HG03439 (cell line): ENCODE measurements around the gene REXO1.

Source experiments
- ATAC-seq: cut with Tn5 transposase; IDR thresholded peaks from one replicate; pipeline ENCODE4 v1.9.1; 2021; ENCODE audit warnings: mild to moderate bottlenecking, moderate library complexity; ENCODE audit not compliant: unreplicated experiment

The REXO1 gene

GRCh38 chr19:1794424-1795172, 53.7 kb downstream of the REXO1 start:
- no peak for ATAC-seq

DNA sequence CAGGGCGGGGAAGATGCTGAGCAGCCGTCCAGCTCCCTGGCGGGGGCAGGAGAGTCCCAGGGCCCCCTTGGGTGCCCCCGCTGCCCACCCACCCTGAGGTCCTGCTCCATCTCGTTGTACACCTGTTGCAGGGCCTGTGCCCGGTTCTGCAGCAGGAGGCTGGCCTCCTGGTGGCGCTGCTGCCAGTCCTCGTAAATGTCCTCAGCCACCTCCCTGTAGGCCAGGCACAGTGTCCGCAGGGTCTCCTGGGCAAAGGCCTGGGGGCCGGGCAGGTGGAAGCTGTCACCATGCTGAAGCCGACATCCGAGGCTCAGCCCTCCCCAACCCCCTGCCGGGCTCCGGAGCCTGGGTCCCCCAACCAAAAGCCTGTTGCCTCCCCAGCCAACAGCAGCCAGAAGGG, 56.4 kb downstream of the REXO1 start:
- ATAC-seq = no peak

GRCh38 chr19:1790054-1790792, 58.1 kb downstream of the REXO1 start:
- no peak for ATAC-seq

DNA sequence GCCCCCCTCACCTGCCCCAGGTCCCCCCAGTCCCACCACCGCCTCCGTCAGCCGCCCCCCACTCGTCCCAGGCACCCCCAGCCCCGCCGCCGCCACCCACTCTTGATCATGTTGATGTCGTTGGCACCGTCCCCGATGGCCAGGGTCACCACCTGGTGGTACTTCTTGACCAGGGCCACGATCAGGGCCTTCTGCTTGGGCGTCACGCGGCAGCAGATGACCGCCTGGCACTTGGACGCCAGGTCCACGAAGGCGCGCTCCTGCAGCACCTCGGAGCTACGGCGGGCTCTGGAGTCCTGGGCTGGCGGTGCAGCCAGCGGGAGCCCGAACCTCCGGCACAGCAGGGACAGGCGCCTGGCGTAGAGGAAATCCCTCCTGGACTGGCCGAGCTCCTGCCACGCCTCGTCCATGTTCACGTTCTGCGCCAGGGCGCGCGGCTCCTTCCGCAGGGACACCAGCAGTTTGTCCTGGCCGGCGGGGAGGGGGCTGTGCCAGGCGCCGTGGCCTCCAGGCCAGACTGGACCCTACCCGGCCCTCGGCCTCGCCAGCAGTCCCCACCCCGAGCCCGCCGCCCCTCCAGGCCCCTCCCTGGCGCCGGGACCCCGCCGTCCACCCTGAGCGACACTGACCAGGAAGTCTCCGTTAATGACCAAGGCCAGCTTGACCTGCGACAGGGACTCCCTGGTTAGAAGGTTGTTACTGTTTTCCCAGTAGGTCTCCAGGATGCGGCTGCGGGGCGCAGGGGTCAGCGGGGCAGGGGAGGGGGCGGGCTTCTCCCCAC, 58.8 kb downstream of the REXO1 start:
- ATAC-seq = no peak

- no peak for ATAC-seq
Observed at GRCh38 chr19:1787116-1787515, 61.2 kb downstream of the REXO1 start.

DNA sequence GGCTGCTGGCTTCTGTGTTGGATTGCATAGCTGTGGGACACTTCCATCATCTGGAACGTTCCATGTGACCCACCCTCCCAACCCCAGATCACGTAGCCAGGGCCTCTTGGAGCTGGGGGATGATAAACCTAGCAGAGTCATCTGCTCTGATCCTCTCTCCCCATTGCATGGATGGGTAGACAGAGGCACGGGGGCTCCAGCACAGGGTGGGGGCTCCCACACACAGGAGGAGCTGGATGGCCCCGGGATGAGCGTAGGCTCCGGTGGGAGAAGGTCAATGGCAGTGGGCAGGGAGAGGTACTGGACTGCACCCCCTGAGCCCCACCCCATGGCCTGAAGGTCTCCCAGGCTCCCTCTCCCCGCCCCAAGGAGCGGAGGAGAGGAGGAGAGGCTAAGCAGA, 61.6 kb downstream of the REXO1 start:
- ATAC-seq = no peak

- ATAC-seq = no peak
Observed at GRCh38 chr19:1785310-1785709, 63.0 kb downstream of the REXO1 start.

GRCh38 chr19:1783874-1784273, 64.4 kb downstream of the REXO1 start:
- no peak for ATAC-seq

DNA sequence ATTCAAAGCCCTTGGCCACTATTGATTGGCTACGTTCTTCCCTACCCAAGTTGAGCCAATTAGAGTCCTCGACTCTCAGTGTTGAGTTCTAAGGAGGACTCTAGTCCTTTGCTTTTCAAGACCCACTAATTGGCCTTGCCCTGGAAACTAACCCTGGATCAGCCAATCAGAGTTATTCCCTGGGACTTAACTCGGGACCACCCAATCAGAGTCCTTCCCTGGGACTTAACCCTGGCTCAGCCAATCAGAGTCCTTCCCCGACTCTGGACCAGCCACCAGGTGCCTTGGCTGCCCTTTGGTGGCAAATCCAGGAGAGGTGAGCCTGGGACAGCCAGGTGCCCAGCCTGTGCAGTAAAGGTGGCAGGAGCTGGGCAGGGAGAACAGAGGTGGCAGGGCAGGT, 64.9 kb downstream of the REXO1 start:
- no peak for ATAC-seq

GRCh38 chr19:1782521-1782920, 65.8 kb downstream of the REXO1 start:
- no peak for ATAC-seq

DNA sequence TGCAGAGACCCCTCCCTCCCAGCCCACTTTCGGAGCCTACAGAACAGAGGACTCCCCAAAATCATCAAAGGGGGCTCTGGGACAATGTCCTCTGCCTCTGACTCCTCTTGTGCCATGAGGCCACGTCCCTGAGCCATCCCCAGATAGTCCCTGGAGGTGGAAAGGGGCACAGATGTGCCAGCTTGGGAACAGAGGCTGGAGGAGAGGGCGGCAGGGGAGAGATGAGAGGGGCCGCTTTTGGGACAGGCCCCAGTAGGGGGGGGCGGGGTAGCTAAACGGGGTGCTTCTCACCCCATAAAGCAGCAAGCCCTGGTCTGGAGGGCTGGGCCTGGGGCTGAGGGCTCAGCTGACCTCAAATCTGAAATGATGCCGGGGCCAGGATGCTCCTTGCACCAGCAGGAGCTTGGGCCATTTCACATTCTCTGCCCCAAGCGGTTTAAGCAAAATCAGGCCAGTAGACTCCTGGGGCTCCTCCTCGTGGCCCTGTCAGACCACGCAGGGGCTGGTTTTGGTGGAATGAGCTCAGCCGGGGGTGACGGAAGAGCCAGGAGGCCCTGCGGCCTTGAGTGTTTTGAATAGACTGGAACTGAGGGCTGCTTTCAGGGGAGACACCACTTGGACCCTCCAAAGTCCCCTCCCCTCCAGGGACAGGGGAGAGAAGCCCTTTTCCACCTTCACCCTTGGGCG, 67.9 kb downstream of the REXO1 start:
- no peak for ATAC-seq

- no peak for ATAC-seq
Observed at GRCh38 chr19:1779574-1779973, 68.7 kb downstream of the REXO1 start.

- ATAC-seq = no peak
Observed at GRCh38 chr19:1777149-1777548, 71.1 kb downstream of the REXO1 start.

DNA sequence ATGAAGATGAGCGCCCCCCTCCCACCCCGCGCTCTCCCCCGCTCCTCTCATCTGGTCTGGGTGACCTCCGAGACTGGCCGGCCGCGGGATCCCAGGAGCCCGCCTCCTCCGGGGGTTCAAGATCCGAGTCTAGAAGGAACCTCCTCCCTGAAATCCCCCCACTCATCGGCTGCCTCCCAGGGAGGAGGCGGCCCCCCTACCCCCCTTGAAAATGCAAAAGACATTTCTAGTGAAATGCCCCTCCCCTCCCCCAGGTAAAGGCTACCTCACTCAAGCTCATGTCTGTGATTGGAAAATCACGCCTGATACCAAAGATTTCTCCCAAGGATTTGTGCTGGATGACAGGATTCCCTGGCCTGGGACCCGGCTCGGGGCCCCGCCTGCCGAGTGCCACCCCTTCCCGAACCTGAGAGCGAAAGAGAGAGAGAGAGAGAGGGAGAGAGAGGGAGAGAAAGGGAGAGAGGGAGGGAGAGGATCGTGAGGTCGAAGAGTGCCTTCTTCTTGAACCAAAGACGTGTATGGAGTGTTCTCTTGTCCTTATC, 71.6 kb downstream of the REXO1 start:
- no peak for ATAC-seq

DNA sequence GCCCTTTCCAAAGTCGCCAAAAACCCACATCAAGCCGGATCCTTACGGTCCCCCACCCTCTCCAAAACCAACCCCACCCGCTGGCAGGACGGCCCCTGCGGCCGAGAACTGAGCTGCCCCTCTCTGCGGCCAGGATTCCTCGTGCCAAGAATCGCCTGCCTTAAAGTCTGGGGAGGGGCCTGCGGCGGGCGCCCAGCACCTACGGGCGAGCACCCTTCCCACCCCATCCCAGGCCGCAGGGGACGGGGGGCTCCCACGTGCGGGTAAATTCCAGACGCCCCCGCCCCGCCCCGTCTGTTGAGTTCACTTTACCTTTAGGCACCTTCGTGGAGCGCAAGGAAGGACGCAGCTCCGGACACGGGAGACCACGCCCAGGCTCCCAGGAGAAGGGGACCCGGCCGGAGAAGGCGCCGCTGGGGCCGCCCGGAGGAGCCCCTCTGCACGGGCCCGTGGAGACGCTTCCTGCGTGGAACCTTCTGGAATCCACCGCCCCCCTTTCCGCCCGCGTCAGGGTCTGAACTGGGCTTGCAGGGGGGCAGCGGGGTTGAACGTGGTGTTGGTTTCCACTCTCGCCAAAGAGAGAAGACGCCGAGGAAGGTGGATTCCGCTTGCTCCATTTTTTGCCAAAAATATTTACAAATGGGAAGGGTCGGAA, 72.2 kb downstream of the REXO1 start:
- no peak for ATAC-seq

DNA sequence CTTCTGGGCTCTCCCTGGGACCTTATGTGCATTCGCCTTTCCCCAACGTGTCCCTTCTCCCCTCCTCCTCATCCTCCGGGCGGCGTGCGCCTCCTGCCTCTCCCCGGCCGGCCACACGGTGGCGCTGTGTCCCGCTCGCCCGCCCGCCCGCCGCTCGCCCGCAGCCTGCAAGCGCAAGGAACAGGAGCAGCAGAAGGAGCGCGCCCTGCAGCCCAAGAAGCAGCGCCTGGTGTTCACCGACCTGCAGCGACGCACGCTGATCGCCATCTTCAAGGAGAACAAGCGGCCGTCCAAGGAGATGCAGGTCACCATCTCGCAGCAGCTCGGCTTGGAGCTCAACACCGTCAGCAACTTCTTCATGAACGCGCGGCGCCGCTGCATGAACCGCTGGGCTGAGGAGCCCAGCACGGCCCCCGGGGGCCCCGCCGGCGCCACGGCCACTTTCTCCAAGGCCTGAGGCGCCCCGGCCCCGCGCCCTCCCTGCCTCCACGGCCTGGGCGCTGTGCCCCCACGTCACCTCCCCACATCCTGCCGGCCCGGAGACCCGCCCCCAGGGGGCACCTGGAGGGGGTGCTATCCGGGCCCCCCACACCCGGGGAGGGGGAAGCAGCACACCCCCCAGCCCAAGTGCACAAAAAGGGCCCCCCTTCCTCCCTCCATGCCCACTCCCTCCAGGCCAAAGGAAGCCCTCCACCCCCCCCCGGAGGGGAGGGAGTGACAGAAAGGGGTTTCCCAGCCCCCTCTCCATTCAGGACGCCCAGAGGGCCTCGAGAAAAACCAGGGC, 73.1 kb downstream of the REXO1 start:
- ATAC-seq = no peak

- ATAC-seq = no peak
Observed at GRCh38 chr19:1773184-1773583, 75.1 kb downstream of the REXO1 start.

DNA sequence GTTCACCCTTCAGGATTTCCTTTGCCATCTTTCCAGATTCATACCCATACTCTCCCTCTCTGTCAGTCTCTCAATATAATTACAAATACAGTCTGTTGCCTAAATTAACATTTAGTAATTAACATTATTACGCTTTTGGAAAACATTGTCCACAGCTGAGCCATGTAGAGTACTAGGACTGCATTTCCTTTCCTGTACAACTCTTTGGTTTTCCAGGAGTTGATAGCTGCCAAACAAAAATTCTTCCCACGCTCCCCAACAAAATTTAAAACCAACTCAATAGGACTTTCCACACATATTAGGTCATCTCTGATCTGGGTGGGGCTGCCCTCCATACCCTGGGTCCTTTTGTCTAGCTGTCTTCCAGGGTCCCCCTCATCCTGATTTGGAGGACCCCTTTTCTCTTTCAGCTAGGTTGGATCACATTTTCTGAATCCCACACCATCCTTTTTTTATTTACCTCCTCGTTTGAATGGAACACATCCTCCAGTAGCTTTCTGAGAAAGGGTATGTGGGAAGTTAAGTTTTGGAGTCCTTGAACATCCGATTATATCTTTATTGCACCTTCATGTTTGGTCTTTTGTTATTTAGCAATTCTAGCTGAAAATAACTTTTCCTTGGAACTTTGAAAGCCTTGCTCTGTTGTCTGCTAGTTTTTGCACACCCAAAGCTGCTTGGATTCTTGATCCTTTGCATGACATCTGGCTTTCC, 77.3 kb downstream of the REXO1 start:
- ATAC-seq = no peak

GRCh38 chr19:1769645-1769985, 78.7 kb downstream of the REXO1 start:
- ATAC-seq = no peak
